Heart left ventricle (tissue), 13 donors: ENCODE data around the gene COX19.

ENCODE experiments used
- CTCF ChIP-seq, 12 donors: fragments of 200-600 bp; sonication (generic) in 4 of 12; IDR thresholded peaks; one replicate each; pipeline versions ENCODE4 v1.5.0 to v1.8.0; 2018 to 2022; ENCODE audit warnings: antibody characterized with exemption in 12 of 12, mild to moderate bottlenecking in 5 of 12
- POLR2A ChIP-seq, 2 donors: fragments of 450-650 bp; IDR thresholded peaks; one replicate each; pipeline ENCODE4 v1.6.1; 2017; ENCODE audit warnings: antibody characterized with exemption in 2 of 2, mild to moderate bottlenecking in 2 of 2, moderate library complexity in 2 of 2
- donor health status: ischemic (EF 13 %, LVEDD 7.1; RV severe dilation, severe dysfunction).
- donor health status: DM: no; HTN: yes; CAD: no.
- donor health status: DM: no; HTN: no; CAD: no.
- donor health status: ischemic (EF 25% LVEDD 6.9; RV normal size, moderate dysfunction).
- donor health status: ischemic (EF 25% LVEDD 5.7; RV mildly dilated, moderate dysfunction).
- donor health status: ischemic (EF 35%, LVEDD 5.7; RV mildly dilated, moderate dysfunction).
- donor health status: nonischemic (EF 11% LVEDD 7.7; RV severe dilation, severe dysfunction).
- donor health status: DM: yes; HTN: yes; CAD: no.
- donor health status: PGD.
- donor health status: ischemic (EF 29% LVEDD 5.4; RV normal size, mild dysfunction).
- donor health status: nonischemic (EF 23%, LVEDD 6.1; RV moderate dilation, normal function).

DNA sequence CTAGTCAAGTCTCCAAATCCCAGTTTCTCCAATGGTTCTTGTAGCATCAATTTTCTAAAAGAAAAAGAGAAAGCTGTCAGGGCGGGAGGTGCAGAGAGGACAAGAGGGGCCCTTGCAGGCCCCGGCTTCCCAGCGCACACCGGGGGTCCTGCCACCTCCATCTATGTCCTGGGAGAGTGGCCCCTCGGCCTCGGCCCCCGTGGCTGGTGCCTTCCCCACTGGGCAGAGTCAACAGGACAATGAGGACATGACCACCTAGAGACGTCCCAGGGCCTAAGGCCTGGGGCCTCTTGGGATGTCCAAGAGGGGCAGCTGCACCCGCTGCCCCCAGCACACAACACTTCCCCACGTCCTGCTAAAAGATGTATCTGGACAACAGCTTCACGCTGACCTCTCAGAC lies 5.9 kb downstream of the COX19 start:
- no peak for TF ChIP-seq CTCF (IDR thresholded peaks at IDR 0.05)
- no peak for TF ChIP-seq POLR2A (IDR thresholded peaks at IDR 0.05)
